ENCODE measurements around the gene TNFRSF14.
A peak's percentile ranks its signal among the peaks of the same experiment; 100 is the strongest.
"Not testable (repeated sequence)": the region's sequence is repeated elsewhere in the genome, so short reads cannot be mapped to it uniquely, and the experiment has no call there.

TNFRSF14 gene

DNA sequence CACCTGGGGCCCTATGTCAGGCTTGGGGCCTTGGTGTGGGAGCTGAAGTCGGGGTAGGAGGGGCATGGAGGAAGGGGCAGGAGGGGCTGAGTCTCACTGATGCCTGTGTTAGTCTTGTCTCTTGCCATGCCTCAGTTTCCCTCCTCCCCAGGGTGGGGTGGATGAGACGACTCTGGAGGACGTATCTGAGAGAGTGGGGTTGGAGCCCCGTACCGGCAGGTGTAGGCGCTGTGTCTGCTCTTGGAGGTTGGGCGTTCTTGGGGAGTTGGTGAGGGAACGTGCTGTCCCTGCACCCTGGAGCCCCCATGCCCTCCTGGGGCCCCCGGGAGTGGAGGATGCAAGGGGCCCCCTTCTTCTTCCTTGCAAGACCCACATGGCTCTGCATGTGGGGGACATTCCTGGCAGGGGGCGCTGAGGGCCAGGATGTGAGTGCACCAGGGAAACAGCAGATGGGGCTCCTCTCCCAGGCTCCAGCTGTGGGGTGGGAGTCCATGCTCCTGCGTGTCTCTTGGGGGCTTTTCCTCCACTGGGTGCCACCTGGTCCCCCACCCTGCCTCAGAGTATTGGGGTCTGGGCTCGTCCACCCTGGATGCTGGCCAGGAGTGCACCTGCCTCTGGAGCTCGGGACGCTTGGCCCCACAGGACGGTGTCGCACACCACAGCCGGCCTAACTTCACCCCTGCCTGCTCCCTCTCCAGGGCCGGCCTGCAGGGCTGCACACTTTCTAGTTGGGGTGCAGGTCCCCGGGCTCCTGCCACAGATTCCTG lies 1.4 kb upstream of the TNFRSF14 start:
- no peak for DNase-seq (ENCODE audit: low spot score)

DNA sequence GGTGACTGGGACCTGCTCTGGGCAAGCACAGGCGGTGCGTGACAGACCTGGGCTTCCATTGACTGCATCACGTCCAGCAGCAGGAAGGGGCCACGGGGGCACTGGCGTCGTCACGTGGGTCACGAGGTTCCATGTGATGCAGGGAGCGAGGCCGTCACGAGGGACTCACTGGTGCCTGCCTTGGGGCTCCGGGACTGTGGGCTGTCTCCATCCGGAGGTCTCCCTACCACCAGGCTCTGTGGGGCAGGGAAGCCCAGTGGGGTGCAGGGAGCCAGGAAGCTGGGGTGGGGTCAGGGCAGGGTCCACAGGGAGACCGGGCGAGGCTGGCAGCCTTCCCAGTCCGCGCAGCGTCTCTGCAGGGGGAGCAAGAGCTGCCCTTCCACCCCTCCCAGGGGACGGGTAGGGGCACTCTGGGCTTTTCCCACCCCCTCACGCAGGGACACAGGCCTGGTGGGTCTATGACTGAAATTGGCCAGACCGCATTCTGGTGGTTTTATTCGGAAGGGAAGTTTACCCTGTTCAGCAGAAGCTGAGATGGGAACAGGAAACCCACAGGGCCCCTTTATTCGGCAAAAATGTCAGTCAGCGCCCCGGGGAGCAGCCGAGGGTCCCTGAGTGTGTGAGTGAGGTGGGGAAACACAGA lies 416 bp upstream of the TNFRSF14 start:
- peak; percentile 85 for DNase-seq (ENCODE audit: low spot score)

DNA sequence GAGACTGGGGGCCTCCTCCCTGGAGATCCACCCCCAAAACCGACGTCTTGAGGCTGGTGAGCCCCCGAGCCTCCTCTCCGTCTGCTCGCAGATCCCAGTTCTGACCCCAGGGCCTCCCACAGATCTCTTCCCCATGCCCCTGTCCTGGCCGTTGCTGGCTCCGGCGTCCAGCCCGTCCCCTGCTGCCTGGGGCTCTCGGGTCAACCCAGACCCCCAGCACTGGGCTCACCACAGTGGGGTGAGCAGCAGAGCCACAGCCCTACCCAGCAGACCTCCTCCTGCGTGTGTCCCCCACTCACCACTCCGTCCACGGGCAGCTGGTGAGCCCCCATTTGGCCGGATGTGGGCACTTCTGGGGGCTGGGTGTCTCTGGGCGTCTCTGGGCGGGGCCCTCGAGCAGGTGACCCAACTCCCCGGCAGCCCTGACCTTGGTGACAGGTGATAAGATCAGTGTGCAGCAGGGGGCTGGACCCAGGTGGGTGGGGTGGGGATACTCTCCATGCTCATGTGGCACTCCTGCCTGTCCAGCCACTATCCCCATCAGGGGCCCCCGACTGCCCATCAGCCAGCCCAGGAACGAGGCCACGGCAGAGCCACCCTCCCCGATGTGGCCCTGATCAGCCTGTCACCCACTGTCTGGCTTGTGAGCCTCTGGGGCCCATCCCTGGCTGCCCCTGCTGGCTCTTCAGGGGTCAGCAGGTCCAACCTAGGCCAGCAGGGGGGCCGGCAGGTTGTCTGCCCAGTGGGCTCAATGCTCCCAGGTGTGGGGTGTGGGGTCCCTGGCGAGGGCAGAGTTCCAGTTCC lies 709 bp downstream of the TNFRSF14 start:
- peak; percentile 58 for DNase-seq (ENCODE audit: low spot score)

DNA sequence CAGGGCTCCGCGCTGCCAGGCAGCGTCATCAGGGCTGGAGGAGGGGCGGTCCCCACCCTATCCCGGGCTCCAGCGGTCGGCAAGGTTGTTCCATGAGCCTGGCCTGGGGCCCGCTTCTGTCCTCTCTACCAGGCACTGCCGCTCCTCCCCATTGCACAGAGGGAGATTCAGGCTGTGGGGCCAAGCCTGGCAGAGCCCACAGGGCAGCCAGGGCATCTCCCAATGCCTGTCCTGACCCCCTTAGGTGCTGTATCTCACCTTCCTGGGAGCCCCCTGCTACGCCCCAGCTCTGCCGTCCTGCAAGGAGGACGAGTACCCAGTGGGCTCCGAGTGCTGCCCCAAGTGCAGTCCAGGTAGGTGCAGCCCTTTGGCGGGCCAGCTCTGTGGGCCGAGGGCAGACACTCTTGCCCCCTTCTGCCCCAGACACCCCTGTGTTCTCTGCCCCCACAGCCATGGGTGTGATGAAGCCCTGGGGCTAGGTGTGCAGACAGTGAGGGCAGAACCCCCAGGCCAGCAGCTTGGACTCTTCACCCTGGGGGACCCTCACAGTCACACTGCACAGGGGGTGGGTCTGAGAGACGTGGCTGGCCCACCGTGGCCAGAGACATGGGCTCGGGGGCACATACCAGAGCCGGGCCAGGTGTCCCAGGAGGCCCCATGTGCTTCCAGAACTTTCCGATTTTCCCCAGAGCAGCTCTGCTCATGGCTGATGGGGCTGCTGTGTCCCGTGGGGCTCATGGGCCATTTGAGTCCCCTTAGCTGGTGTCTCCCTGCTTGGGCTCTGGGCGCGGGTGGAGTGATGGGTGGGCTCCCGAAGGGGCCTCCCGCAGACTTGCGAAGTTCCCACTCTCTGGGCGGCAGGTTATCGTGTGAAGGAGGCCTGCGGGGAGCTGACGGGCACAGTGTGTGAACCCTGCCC lies 1.6 kb downstream of the TNFRSF14 start:
- DNase-seq (ENCODE audit: low spot score): no peak

DNA sequence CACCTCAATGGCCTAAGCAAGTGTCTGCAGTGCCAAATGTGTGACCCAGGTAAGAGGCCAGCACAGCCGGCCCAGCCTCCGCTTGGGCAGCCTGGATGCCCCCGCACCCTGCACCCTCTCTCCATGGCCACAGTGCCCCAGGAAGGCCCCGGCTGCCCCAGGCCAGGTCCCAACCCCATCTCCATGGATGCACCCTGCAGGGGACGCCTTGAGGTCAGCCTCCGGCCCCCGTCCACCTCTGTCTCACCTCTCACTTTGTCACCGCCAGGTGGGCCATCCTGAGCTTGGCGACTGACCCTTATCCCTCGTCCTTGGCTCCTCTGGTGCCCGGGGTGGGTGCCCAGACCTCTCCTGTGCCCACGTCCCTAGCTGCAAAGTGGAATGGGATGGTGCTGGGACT lies 2.2 kb downstream of the TNFRSF14 start:
- no peak for DNase-seq (ENCODE audit: low spot score)

DNA sequence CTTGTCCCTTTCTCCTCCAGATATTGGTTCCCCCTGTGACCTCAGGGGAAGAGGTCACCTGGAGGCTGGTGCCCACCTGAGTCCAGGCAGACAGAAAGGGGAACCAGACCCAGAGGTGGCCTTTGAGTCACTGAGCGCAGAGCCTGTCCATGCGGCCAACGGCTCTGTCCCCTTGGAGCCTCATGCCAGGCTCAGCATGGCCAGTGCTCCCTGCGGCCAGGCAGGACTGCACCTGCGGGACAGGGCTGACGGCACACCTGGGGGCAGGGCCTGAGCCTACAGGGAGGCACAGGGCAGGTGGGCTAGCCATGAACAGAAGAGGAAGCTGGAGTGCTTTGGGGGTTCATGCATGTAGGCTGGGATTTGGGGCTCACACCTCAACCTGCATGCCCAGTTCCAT lies 2.7 kb downstream of the TNFRSF14 start:
- DNase-seq (ENCODE audit: low spot score): no peak

DNA sequence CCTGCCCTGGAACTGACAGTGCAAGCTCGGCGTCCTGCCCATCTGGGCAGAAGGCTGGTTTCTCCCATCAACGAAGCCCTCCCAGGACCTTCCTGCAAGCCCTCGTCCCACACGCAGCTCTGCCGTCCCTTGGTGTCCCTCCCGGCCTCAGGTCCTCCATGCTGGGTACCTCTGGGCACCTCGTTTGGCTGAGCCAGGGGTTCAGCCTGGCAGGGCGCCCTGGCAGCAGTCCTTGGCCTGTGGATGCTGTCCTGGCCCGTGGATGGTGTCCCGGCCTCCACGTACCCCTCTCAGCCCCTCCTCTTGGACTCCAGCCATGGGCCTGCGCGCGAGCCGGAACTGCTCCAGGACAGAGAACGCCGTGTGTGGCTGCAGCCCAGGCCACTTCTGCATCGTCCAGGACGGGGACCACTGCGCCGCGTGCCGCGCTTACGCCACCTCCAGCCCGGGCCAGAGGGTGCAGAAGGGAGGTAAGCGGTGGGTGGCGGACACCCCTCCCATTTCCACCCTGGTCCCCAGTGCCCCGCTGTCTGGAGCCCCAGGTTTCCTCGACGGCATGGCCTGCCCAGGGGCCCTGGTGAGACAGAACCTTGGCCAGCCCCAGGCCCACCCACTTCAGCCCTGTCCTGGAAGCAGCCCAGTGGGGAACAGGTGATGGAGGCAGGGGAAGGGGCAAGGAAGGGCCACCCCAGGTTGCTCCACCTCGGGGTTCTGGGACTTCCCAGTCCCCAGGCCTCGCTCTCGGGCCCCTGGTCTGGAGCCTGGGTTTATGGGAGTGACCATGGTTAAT lies 3.5 kb downstream of the TNFRSF14 start:
- DNase-seq (ENCODE audit: low spot score): no peak

DNA sequence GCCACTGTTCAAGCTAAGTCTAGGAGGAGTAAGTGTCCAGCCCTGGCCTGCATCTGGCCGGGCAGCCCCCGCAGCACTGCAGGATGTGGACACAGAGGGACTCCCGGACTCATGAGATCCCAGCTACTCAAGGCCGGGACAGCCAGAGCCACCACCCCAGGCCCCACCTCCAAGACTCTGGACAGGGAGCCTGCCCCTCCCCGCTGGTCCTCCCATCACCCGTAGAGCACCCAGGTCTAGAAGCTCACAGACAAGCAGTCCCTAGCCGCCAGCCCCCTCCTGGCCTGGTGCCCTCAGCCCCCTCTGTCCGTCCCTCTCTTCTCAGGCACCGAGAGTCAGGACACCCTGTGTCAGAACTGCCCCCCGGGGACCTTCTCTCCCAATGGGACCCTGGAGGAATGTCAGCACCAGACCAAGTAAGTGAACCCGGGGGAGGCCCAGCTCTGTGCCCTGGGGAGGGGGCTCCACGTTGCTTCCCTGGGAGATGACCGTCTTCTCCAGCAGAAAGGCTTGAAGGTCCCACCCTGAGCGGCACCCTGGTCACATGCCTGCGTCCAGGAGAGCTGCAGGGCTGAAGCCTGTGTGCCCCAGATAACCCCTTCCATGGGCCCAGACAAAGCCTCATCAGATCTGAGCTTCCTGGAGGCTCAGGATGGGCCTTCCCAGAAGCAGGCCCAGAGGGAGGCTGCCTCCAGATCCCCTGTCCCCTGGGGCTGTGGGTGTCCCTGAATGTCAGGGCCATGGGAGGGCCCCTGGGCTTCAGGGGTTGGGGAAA lies 4.3 kb downstream of the TNFRSF14 start:
- no peak for DNase-seq (ENCODE audit: low spot score)

DNA sequence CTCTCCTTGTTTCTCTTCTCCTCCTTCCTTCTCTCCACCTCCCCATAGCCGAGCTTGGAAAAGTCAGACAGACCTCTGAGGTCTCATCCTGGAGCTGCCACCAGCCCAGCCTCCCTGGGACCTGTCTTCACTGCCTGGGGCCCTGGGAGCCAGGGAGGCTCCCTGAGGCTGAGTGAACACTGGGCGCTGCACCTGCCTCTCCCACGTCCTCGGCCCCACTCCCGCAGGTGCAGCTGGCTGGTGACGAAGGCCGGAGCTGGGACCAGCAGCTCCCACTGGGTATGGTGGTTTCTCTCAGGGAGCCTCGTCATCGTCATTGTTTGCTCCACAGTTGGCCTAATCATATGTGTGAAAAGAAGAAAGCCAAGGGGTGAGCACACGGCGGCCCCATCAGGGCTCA lies 5.3 kb downstream of the TNFRSF14 start:
- DNase-seq (ENCODE audit: low spot score): no peak

DNA sequence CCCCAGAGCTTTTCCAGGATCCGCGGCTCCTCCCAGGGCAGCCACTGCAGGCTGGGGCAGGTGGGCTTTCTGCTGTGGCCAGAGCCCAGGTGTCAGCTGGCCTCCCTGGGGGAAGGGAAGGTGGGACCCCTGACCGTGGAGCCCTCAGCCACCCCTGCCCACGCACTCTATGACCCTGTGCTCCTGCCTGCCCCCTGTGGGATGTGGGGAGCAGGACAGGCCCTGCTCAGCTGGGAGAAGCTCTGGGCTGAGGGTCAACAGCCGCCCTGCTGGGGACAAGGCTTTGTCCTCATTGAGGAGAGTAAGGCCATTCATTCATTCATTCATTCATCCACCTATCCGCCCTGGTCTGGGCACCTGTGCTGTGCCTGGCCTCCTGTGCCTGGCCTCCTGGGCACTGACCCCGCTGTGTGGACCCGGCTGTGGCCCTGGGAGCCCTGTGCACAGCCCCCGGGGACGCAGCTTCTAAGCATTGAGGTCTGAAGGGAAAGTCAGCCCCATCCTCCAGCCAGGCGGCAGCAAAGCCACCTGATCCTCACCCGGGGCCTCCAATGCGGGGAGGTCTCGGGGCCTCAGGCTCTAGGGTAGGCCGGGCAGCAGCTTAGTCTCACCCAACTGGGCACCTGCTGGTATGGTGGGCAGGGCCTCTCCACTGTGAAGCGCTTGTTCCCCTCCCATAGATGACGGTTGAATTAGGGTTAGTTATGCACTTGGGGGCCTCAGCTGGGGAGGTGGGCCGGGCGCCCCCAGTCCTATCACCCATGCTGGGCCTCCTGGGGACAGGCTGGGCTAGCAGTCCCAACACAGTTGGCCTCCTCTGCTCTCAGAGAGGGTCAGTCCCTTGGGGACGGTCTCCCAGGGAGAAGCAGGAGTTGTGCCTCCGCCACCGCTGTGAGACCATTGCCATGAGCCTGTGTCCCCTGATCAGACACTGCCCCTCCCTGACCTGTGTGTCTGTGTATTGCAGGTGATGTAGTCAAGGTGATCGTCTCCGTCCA lies 6.0 kb downstream of the TNFRSF14 start:
- DNase-seq (ENCODE audit: low spot score): no peak

DNA sequence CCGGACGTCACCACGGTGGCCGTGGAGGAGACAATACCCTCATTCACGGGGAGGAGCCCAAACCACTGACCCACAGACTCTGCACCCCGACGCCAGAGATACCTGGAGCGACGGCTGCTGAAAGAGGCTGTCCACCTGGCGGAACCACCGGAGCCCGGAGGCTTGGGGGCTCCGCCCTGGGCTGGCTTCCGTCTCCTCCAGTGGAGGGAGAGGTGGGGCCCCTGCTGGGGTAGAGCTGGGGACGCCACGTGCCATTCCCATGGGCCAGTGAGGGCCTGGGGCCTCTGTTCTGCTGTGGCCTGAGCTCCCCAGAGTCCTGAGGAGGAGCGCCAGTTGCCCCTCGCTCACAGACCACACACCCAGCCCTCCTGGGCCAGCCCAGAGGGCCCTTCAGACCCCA lies 7.0 kb downstream of the TNFRSF14 start:
- DNase-seq (ENCODE audit: low spot score): no peak

DNA sequence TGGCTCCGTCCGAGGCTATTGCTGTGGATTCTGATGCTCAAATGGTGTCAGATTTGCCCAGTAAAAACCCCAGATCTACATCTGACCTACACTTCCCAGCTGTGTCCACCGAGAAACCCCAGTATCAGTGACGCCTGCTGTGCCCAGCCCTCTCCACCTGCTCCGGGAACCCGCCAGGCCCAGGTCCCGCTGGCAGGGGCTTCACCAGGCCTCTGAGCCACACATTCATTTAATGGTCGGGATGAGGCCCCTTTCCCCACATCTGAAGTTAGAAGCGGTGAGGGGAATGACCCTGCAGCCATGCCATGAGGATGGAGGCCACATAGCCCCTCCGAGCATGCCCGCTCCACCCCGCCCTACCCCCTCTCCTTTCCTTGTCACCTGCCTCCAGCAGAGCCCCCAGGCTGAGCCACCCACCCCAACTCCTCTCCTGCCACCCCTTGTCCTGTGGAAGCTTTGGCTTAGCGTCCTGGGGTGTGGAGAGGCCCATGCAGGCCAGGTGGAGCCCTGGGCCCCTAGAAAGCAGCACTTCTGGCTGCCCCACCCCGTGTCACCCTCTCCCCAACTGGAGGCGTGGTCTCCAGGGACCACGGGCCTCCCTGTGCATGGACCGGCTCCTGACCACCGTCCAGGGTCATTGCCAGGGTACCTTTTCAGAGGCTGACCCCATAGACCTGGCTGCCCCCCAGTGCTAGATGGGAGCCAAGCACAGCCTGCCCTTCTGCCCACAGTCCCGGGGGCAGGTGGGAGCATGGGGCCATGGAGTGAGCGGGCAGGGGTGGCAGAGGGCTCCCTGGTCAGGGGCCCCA lies 8.0 kb downstream of the TNFRSF14 start:
- DNase-seq (ENCODE audit: low spot score): no peak

DNA sequence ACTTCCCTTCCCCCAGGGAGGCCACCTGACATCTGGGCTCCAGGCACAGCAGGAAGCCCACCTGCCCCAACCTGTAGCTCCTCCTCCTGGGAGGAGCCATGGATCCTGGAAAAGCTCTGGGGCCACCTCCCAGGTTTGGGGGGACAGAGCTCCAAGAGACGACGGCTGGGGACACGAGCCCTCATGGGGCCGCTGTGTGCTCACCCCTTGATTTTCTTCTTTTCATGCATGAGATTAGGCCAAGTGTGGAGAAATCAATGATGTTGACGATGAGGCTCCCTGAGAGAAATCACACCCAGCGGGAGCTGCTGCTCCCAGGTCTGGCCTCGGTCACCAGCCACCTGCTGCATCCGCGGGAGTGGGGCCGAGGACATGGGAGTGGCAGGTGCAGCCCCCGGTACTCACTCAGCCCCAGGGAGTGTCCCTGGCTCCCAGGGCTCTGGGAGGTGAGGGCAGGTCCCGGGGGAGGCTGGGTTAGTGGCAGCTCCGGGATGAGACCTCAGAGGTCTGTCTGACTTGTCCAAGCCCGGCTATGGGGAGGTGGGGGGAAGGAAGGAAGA lies 8.7 kb downstream of the TNFRSF14 start:
- no peak for DNase-seq (ENCODE audit: low spot score)

DNA sequence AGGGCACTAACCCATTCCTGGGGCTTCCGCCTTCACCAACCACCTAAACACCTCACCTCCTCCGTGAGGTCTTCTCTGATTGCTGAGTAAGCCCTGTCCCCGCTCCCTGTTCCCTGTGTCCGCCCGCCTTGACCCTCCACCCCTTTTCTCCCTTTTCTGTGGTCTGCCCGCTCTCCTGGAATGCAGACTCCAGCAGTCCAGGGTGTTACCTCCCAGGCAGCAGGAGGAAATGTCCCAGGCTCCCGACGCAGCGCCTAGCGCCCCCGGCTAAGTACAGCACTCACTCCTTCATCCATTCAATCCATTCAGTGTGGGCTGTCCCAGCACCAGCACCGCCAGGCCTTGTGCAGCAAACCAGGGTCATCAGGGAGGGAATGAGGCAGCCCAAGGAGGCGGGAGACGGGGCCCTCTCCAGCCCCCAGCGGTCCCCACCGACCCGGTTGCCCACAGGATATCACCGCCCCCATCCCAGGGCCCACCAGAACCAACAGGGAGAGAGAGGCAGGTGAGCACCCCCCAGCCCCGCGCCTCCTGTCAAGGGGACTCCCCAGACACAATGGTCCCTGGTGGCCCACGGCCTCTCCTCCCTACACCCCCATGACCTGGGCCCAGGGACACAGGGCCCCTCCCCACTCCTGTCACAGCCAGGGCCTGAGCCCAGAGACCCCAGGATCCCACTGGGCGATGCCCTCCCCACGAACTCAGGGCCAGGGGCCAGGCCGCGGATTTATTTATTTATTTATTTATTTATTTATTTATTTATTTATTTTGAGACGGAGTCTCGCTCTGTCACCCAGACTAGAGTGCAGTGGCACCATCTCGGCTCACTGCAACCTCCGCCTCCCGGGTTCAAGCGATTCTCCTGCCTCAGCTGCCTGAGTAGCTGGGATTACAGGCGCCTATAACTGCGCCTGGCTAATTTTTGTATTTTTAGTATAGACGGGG lies 10.2 kb downstream of the TNFRSF14 start:
- DNase-seq (ENCODE audit: low spot score): no peak

DNA sequence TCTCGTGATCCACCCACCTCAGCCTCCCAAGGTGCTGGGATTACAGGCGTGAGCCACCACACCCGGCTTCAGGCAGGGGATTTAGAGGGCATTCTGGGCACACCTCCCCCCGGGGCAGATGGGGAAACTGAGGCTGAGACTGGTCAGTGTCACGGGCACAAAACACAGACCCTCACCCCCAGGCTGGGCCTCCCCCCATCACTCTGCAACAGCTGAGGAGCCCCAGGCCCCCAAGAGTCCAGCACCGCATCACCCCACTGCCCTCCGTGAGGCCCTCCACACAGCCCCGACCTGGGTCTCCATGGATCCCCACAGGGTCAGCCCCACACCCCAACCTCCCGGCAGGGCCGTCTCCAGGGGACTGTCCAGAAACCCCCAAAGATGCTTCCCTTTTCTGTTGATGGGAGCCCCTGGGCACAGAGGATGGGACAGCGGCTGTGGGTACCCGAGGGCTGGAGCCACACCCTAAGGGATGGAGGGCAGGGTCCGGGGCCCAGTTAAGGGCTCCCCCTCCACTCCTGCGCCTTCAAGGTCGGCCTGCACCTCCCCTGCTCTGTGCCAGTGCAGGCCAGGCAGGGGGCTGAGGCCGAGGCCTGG lies 11.0 kb downstream of the TNFRSF14 start:
- DNase-seq (ENCODE audit: low spot score): no peak

DNA sequence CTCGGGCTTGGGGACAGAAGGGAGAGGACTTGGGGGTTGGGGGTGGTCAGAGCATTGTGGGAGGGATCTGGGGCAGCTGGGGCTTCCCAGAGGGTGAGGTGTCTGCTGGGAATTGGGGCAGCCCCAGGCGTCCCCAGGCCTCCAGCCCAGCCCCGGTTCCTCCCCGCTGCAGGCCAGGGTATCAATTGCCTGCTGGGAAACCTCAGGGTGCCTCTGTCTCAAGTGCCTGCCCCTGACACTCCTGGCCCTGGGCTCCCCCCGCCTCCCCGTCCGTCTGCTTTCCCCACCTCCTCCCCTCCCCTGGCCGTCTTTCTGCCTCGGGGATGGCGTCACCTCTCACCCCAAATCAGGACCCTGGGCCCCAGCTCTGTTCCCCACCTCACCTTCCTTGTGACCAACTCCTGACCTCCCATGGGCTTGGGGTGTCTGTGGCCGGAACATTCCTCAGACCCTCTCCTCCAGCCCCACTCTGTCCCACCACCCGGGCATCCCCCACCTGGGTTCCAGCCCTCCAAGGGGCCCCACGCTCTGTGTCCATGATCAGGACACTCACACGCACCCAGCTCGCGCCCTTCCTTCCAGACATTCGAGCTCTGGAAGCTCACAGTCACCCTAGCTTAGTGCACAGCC lies 12.1 kb downstream of the TNFRSF14 start:
- DNase-seq (ENCODE audit: low spot score): not testable (repeated sequence)

All from hepatic stellate cell (primary cell).